A375 (cell line): ENCODE measurements around the gene NDUFB6. TPM values are rescaled to one million over a fixed set of nuclear protein-coding genes. Genes with fewer than 3 reads are reported as not detected.

Experiments used
- total RNA-seq: library from RNA; depleted of rRNA; stranded (reverse); fragments of >200 nt; shearing (Covaris generic); gene quantifications from 2 replicates; pipeline ENCODE4 v1.2.3, GENCODE V29; 2014; rRNA removed

The NDUFB6 gene
- 90.9 and 109 TPM in 2 replicates for total RNA-seq

DNA sequence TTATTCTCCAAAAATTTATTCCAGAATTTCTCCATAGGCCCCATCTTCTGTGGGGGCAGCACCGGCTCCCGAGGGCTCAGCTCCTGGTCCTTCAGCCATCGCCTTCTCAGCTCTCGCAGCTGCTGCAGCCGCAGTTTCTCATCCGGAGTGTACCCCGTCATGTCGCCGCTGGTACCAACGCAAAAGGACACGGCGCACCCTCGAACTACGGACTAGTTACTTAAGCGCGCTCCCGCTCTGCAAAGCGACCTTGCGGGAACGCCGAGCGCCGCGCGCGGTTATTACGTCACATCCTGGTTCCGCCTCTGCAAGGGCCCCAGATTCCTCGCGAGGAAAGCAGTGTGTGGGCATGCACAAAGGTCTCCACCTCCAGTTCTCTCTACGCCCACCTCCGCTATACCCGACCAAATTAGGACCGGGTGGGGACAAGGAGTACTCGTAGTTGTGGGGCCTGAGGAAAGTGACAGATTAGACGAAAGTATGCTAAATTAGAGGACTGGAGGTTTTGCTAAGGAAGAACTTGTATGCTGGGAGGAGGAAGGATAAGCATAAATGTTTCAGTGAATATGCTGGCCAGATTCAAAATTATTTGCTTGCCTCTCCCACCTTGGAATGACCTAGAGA is at the start of gene NDUFB6:
Gene NDUFB6, minus strand, starts transcription at position 260 of the 624 bp plus-strand sequence. Its CDS starts 99 bp downstream, at position 161.

DNA sequence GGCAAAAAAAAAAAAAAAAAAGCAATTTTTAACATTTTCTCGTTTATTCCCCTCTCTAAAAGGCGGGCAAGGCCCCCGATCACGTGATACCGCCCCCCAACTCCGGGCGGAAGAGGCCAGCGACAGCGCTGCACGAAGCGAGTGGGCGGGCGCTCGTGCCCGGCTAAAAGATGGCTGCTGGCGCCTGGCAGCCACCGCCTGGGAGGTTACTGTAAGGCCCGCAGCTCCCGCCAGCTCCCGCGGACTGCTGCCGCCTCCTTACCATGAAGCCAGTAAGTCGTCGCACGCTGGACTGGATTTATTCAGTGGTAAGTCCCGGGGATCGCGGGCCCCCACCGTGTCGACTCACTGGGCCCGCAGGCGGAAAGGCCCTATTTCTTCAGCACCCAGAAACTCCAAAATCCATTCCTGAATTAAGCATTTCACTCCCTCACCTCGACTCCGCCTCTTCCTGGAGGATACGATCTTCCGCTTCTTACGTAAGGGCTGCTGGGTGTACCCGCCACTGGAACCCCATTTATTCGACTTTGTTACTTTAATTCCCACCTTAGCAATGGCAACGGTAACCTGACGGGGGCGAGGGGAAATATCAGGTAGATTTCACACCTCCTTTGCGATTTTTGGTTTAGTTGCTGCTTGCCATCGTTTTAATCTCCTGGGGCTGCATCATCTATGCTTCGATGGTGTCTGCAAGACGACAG is 20.6 kb downstream of the NDUFB6 start, which contains the start of the genes SMIM27 and TOPORS:
Gene SMIM27, plus strand, starts transcription at position 156 of the 701 bp plus-strand sequence. Its CDS starts 108 bp downstream, at position 264.
Gene TOPORS, minus strand, starts transcription at position 415 of the 701 bp plus-strand sequence. Its CDS starts 150 bp downstream, at position 265.

DNA sequence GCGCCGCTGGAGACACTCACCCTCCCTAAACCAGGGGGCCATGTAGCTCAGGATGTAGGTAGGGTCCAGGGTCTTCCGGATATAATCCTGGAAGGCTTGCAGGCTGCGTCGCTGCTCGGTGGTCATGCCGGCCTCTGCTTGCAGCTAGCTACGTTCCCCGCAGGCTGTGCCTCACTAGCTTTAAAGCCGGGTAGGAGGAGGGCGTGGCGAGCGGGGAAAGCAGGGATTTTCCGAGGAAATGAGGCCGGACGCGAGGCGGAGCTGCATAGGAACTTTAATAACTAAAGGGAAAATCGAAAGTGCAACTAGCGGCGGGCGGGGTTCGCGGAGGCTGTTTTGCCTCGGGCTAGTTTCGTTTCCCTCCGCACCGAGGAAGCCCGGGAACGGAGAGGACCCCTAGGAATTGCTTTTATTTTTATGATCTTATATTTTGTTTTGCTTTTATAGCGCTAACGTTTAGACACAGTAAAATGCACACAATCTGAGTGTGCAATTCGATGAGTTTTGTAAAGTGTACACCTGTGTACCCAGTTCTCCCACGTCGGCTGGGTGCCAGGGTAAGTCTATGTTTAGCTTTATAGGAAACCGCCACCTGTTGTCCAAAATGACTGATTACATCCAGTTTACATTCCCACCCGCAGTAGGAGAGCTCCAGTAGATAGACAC is 46.8 kb downstream of the NDUFB6 start, which contains the start of gene RIGI:
Gene RIGI, minus strand, starts transcription at position 156 of the 666 bp plus-strand sequence. Its CDS starts 30 bp downstream, at position 126.

Other genes with a start within 250 kb of the NDUFB6 start
- 17.7 and 18.1 TPM in 2 replicates for gene ACO1, start 188.5 kb downstream of the NDUFB6 start, total RNA-seq
- gene RIGI, start 47.0 kb downstream of the NDUFB6 start, total RNA-seq, result 0.88 and 1.4 TPM in 2 replicates
- gene SMIM27, start 20.8 kb downstream of the NDUFB6 start, total RNA-seq, result 2.3 and 5.9 TPM in 2 replicates
- gene TOPORS, start 20.6 kb downstream of the NDUFB6 start, total RNA-seq, result 30.2 and 33.2 TPM in 2 replicates
- gene TAF1L, start 62.5 kb upstream of the NDUFB6 start, total RNA-seq, result 0.04 TPM in 1 of 2 replicates, not detected in the other
- not detected in 2 replicates for gene TMEM215, start 210.4 kb upstream of the NDUFB6 start, total RNA-seq